AG04450 (cell line): ENCODE results near the gene VAC14. TPM values are rescaled to one million over a fixed set of nuclear protein-coding genes. Genes with fewer than 3 reads are reported as not detected.

Experiments used
- CTCF ChIA-PET: fragments of 300-600, 350-600 bp; formaldehyde crosslinking; extraction: SDS; loops from one replicate; lab custom pipeline; 2022; ENCODE audit warnings: antibody characterized with exemption, inconsistent platforms; lab: Charles Lee
- POLR2A ChIA-PET: fragments of 350-600 bp; formaldehyde crosslinking; extraction: SDS; loops from one replicate; lab custom pipeline; 2021; ENCODE audit warnings: antibody characterized with exemption, inconsistent platforms; lab: Yijun Ruan, JAX
- DNase-seq: peaks from one replicate; pipeline ENCODE4 v3.0.0-alpha.2; 2011; ENCODE audit warnings: low read depth, low spot score
- H3K27ac ChIP-seq: one replicate; pipeline ENCODE4 v1.5.1; 2012; ENCODE audit warnings: low read depth, low read length, control low read depth
- H3K27me3 ChIP-seq: one replicate; pipeline ENCODE4 v1.6.0; 2012; ENCODE audit warnings: low read length; ENCODE audit not compliant: control insufficient read depth, insufficient read depth
- H3K4me3 ChIP-seq: 2 replicates; pipeline ENCODE4 v1.5.1; 2011; ENCODE audit warnings: mild to moderate bottlenecking, low read depth, low read length, control low read depth
- H3K9me3 ChIP-seq: 2 replicates; pipeline ENCODE4 v1.5.1; 2012; ENCODE audit warnings: low read length; ENCODE audit not compliant: control insufficient read depth, insufficient read depth
- polyA plus RNA-seq: library from polyadenylated mRNA; depleted of rRNA; stranded (reverse); fragments of >200 nt; gene quantifications from 2 replicates; pipeline ENCODE4 v1.2.3, GENCODE V29; 2011
- TF ChIP-seq, protein P1 (sequence below): IDR thresholded peaks from 2 replicates; pipeline ENCODE4 v1.5.1; 2011; ENCODE audit warnings: low read depth, low read length, control low read depth, inconsistent platforms

VAC14 gene
- polyA plus RNA-seq, 1 experiment, result 30.2 TPM

GRCh38 chr16:70753228-70753627 lies 47.7 kb downstream of the VAC14 start:
- TF ChIP-seq, protein P1, sequence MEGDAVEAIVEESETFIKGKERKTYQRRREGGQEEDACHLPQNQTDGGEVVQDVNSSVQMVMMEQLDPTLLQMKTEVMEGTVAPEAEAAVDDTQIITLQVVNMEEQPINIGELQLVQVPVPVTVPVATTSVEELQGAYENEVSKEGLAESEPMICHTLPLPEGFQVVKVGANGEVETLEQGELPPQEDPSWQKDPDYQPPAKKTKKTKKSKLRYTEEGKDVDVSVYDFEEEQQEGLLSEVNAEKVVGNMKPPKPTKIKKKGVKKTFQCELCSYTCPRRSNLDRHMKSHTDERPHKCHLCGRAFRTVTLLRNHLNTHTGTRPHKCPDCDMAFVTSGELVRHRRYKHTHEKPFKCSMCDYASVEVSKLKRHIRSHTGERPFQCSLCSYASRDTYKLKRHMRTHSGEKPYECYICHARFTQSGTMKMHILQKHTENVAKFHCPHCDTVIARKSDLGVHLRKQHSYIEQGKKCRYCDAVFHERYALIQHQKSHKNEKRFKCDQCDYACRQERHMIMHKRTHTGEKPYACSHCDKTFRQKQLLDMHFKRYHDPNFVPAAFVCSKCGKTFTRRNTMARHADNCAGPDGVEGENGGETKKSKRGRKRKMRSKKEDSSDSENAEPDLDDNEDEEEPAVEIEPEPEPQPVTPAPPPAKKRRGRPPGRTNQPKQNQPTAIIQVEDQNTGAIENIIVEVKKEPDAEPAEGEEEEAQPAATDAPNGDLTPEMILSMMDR, result no peak
- ChIA-PET CTCF (interaction anchor here (0.6 to 2.2 kb wide), 3 partner anchors 15 to 105 kb away, joined by 3 to 11 read pairs (median 5); no protein-coding TSS in a partner anchor), POLR2A (no interaction called here)
- no peak for DNase-seq
- no peak overlapping the region for H3K27ac ChIP-seq
- no peaks in the 10 kb centered on the region for H3K27me3 ChIP-seq
- H3K9me3 ChIP-seq, result no peaks in the 10 kb centered on the region; the same call in 1 of the 2 replicates
- H3K4me3 ChIP-seq, result no peak overlapping the region

DNA sequence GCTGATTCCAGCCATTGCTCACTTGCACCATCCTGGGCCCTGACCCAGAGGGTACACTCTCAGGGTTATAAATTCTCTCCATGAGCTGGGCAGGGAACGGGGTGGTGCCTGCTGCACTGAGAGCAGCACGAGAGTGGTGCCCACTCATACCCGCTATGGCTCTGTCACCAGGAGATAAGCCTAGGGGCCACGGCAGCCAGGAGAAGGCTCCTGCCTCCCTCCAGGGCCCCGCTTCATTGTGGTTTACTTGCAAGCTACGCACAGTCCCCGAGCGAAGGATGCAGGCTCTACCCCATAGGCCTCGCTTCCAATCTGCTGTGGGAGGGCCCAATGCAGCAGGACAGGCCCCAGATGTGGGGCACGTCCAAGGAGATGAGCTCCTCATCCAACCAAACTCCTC lies 48.5 kb downstream of the VAC14 start:
- POLR2A ChIA-PET, result interaction anchor here (3.7 kb wide), 1 partner anchor 8 kb away, joined by 28 read pairs; no protein-coding TSS in a partner anchor
- peak overlapping the region; percentile 21 for H3K27ac ChIP-seq
- no peak for DNase-seq
- TF ChIP-seq, protein P1, result no peak
- H3K27me3 ChIP-seq, result no peaks in the 10 kb centered on the region
- no peaks in the 10 kb centered on the region; the same call in 1 of the 2 replicates for H3K9me3 ChIP-seq
- H3K4me3 ChIP-seq, result no peak overlapping the region
- CTCF ChIA-PET, result interaction anchor here (0.6 to 2.2 kb wide), 4 partner anchors 14 to 104 kb away, joined by 3 to 9 read pairs (median 4); no protein-coding TSS in a partner anchor

DNA sequence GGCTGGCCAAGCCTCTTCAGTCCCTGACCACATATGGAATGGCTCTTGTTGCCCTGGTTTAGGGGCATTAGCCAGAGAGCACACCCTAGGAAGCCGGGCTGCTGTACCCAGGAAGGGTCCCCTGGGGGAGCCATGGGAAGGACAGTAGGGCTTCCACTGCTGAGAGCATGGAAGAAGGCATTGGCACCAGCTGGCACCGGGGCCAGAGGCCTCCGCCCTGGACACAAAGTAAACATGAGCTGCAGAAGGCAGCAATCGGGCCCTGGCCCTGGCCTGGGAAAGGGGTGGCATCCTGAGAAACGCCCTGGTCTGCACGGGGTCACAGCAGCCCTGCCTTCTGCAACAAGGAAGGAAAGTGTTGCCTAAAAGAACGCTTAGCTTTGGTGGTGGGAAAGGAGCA lies 49.4 kb downstream of the VAC14 start:
- no peaks in the 10 kb centered on the region for H3K27me3 ChIP-seq
- DNase-seq, result no peak
- CTCF ChIA-PET, result interaction anchor here (1.0 to 2.2 kb wide), 3 partner anchors 13 to 20 kb away, joined by 4 to 9 read pairs (median 5); no protein-coding TSS in a partner anchor
- TF ChIP-seq, protein P1, result no peak
- no peaks in the 10 kb centered on the region; the same call in 1 of the 2 replicates for H3K9me3 ChIP-seq
- H3K4me3 ChIP-seq, result no peak overlapping the region
- peak overlapping the region; percentile 84 for H3K27ac ChIP-seq
- POLR2A ChIA-PET, result interaction anchor here (1.0 to 3.7 kb wide), 7 partner anchors 9 to 92 kb away, joined by 3 to 28 read pairs (median 8); no protein-coding TSS in a partner anchor

- Histone ChIP-seq H3K27me3 (no peaks in the 10 kb centered on the region), H3K4me3 (no peak overlapping the region; the same call in 1 of the 2 replicates), H3K27ac (peak overlapping the region; percentile 84), H3K9me3 (no peaks in the 10 kb centered on the region; the same call in 1 of the 2 replicates)
- CTCF ChIA-PET, result interaction anchor here (0.7 to 2.2 kb wide), 5 partner anchors 10 to 48 kb away, joined by 3 to 9 read pairs (median 4); no protein-coding TSS in a partner anchor
- TF ChIP-seq, protein P1, result no peak
- DNase-seq, result peak; percentile 96
- POLR2A ChIA-PET, result interaction anchor here (0.6 to 3.7 kb wide), 9 partner anchors 10 to 91 kb away, joined by 3 to 28 read pairs (median 8); no protein-coding TSS in a partner anchor
Measured at GRCh38 chr16:70750893-70751467, 50.0 kb downstream of the VAC14 start.
